Hepatocyte (in vitro differentiated cells): ENCODE data around the gene DEPP1.

Source experiments
- EZH2phosphoT487 ChIP-seq: fragments of 200-600 bp; sonication (generic); IDR thresholded peaks from one replicate; pipeline ENCODE4 v1.6.1; 2018; ENCODE audit warnings: antibody characterized with exemption, mild to moderate bottlenecking, low read depth, moderate library complexity; ENCODE audit not compliant: unreplicated experiment, severe bottlenecking
- TF ChIP-seq, protein P1 (sequence below): fragments of 200-600 bp; sonication (generic); IDR thresholded peaks from 2 replicates; pipeline ENCODE4 v1.5.1; 2016; ENCODE audit warnings: antibody characterized with exemption, mild to moderate bottlenecking; ENCODE audit not compliant: poor library complexity

DNA sequence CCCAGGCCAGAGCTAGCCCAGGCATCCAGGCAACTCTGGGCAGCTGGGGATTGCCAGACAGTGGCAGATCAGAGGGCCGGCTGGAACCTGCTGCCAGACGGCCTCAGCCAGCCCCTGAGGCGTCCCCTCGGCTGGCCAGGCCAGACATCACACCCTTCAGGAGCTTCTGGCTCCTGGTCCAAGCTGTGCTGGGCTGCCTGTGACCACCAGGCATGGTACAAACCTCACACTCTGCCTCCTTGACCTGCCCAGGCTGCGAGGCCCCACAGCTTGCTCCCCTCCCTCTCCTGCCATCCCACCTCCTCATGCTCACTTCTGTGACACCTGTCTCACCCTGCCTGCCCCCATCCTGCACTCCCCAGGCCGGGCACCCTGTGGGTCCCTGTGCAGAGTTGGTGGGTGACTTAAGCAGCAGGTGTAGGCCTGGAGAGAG lies 5.7 kb downstream of the DEPP1 start:
- no peak for TF ChIP-seq EZH2phosphoT487
- TF ChIP-seq, protein P1, sequence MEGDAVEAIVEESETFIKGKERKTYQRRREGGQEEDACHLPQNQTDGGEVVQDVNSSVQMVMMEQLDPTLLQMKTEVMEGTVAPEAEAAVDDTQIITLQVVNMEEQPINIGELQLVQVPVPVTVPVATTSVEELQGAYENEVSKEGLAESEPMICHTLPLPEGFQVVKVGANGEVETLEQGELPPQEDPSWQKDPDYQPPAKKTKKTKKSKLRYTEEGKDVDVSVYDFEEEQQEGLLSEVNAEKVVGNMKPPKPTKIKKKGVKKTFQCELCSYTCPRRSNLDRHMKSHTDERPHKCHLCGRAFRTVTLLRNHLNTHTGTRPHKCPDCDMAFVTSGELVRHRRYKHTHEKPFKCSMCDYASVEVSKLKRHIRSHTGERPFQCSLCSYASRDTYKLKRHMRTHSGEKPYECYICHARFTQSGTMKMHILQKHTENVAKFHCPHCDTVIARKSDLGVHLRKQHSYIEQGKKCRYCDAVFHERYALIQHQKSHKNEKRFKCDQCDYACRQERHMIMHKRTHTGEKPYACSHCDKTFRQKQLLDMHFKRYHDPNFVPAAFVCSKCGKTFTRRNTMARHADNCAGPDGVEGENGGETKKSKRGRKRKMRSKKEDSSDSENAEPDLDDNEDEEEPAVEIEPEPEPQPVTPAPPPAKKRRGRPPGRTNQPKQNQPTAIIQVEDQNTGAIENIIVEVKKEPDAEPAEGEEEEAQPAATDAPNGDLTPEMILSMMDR: no peak
